IPS DF 4.7 (cell line): Measurements from ENCODE around the gene PAQR8.

Experiments
- DNase-seq: peaks from one replicate; pipeline ENCODE4 v3.0.0-alpha.2; 2013; ENCODE audit warnings: low spot score; ENCODE audit errors: extremely low read depth

PAQR8 gene

GRCh38 chr6:52346503-52346902 is 15.4 kb upstream of the PAQR8 start:
- no peak for DNase-seq

- no peak for DNase-seq
These were observed 14.1 kb upstream of the PAQR8 start for GRCh38 chr6:52347818-52348217.

- no peak for DNase-seq
These were observed 10.1 kb upstream of the PAQR8 start for GRCh38 chr6:52351879-52352238.

- DNase-seq = no peak
These were observed 9.5 kb upstream of the PAQR8 start for GRCh38 chr6:52352239-52353018.

- DNase-seq = no peak
These were observed 5.9 kb upstream of the PAQR8 start for GRCh38 chr6:52356017-52356416.

GRCh38 chr6:52359403-52359802 is 2.5 kb upstream of the PAQR8 start:
- no peak for DNase-seq

- no peak for DNase-seq
These were observed 1.9 kb upstream of the PAQR8 start for GRCh38 chr6:52360028-52360427.

GRCh38 chr6:52360601-52361413 is 1.1 kb upstream of the PAQR8 start:
- DNase-seq = no peak

GRCh38 chr6:52361414-52361944 is 472 bp upstream of the PAQR8 start:
- no peak for DNase-seq

GRCh38 chr6:52362443-52363227 is 684 bp downstream of the PAQR8 start:
- no peak for DNase-seq

- DNase-seq = no peak
These were observed 1.4 kb downstream of the PAQR8 start for GRCh38 chr6:52363228-52363867.

GRCh38 chr6:52364480-52365166 is 2.7 kb downstream of the PAQR8 start:
- DNase-seq = no peak

- no peak for DNase-seq
These were observed 3.4 kb downstream of the PAQR8 start for GRCh38 chr6:52365317-52365716.

- DNase-seq = no peak
These were observed 4.1 kb downstream of the PAQR8 start for GRCh38 chr6:52365866-52366540.

GRCh38 chr6:52368002-52368401 is 6.1 kb downstream of the PAQR8 start:
- no peak for DNase-seq

GRCh38 chr6:52369234-52369633 is 7.3 kb downstream of the PAQR8 start:
- DNase-seq = no peak

GRCh38 chr6:52371656-52372191 is 9.8 kb downstream of the PAQR8 start:
- DNase-seq = no peak

- DNase-seq = no peak
These were observed 11.3 kb downstream of the PAQR8 start for GRCh38 chr6:52373151-52373690.

GRCh38 chr6:52374247-52374646 is 12.3 kb downstream of the PAQR8 start:
- no peak for DNase-seq
